Measurements from ENCODE around the gene CGNL1. TPM values are rescaled to one million over a fixed set of nuclear protein-coding genes. Genes with fewer than 3 reads are reported as not detected.

The CGNL1 gene
- polyA plus RNA-seq, 1 of the 3 experiments (the other 2 are of a cell fraction): 0.23 TPM

- no peak overlapping the region for H3K9ac ChIP-seq
- no peaks in the 10 kb centered on the region for H3K27me3 ChIP-seq (ENCODE audit: insufficient read depth)
- TF ChIP-seq ELF1 (IDR thresholded peaks at IDR 0.05) (no peak), SIN3A (IDR thresholded peaks at IDR 0.05; ENCODE audit: borderline replicate concordance, low read depth, low read length) (no peak), FOXJ3 (CRISPR knock-in tag; IDR thresholded peaks at IDR 0.05) (no peak), NFIC (IDR thresholded peaks at IDR 0.05; ENCODE audit: borderline replicate concordance) (no peak), SMC3 (IDR thresholded peaks at IDR 0.05; ENCODE audit: low read depth, low read length) (peak; percentile 57), IRF3 (IDR thresholded peaks at IDR 0.05; ENCODE audit: low read depth, low read length) (no peak), RAD21 (IDR thresholded peaks at IDR 0.05; ENCODE audit: low read length) (peak; percentile 78), JUND (IDR thresholded peaks at IDR 0.05) (no peak), REST (IDR thresholded peaks at IDR 0.05; ENCODE audit: low read depth, low read length) (no peak), CTCF (IDR thresholded peaks at IDR 0.05) (peak; percentile 81)
- H3F3A ChIP-seq (replicated peaks; ENCODE audit: insufficient read depth): no peaks in the 10 kb centered on the region
- H3K36me3 ChIP-seq (replicated peaks in 1 of 2; ENCODE audit: control insufficient read depth in 1 of 2, insufficient read depth in 2 of 2, low read length in 1 of 2): no peaks in the 10 kb centered on the region
- DNase-seq: peak; percentile 56
- peaks cover 5 to 13% of the 10 kb centered on the region in 2 experiments; a peak in 2 of 4 replicates for H3K4me1 ChIP-seq (ENCODE audit: control insufficient read depth in 1 of 2, insufficient read depth in 2 of 2, low read depth in 1 of 2, low read length in 1 of 2)
- POLR2A ChIA-PET: no interaction called here
- peak overlapping the region in 1 of 2 experiments; percentile 30; a peak in 1 of 4 replicates for H3K4me3 ChIP-seq (ENCODE audit: low read depth in 2 of 2, low read length in 1 of 2)
- no peak overlapping the region for H3K4me2 ChIP-seq
- no peaks in the 10 kb centered on the region for H4K20me1 ChIP-seq (ENCODE audit: insufficient read depth)
- no peak overlapping the region for H2AFZ ChIP-seq (ENCODE audit: low read depth)
- H3K27ac ChIP-seq (ENCODE audit: low read depth in 2 of 2, low read length in 1 of 2): no peak overlapping the region
- no peaks in the 10 kb centered on the region for H3K9me3 ChIP-seq
- WGBS (ENCODE audit: low lambda C conversion rate): 18% methylated on average over 5 of the region's 5 CpGs
- H3K79me2 ChIP-seq (ENCODE audit: insufficient read depth): no peaks in the 10 kb centered on the region
- no peaks in the 10 kb centered on the region for H3K9me2 ChIP-seq
- CTCF ChIA-PET: interaction anchor here (0.6 to 12.5 kb wide), 67 partner anchors 8 to 625 kb away, joined by 3 to 145 read pairs (median 5); partner anchors contain the start of genes MYZAP and POLR2M
Measured at GRCh38 chr15:57559875-57560274, 183.6 kb downstream of the CGNL1 start.
